Right atrium auricular region (tissue), 2 donors: Measurements from ENCODE around the gene CNOT6L. TPM values are rescaled to one million over a fixed set of nuclear protein-coding genes. Genes with fewer than 3 reads are reported as not detected.

Experiments used
- DNase-seq: peaks from one replicate; pipeline ENCODE4 v3.0.0-alpha.2; 2019; ENCODE audit warnings: low spot score
- H3K27ac ChIP-seq, 2 donors: fragments of 200-600 bp; sonication (generic); 1 replicate in 1 of 2; 2 replicates in 1 of 2; pipeline ENCODE4 v1.5.1; 2016 to 2019
- H3K27me3 ChIP-seq, 2 donors: fragments of 200-600 bp; sonication (generic); one replicate each; pipeline versions ENCODE4 v1.5.1 to v1.6.0; 2017 to 2019
- H3K36me3 ChIP-seq: fragments of 200-600 bp; sonication (generic); one replicate; pipeline ENCODE4 v1.5.1; 2016
- H3K4me1 ChIP-seq, 2 donors: fragments of 200-600 bp; sonication (generic); one replicate each; pipeline versions ENCODE4 v1.5.1 to v1.6.0; 2017 to 2019
- H3K4me3 ChIP-seq, 2 donors: fragments of 200-600 bp; sonication (generic); 1 replicate in 1 of 2; 2 replicates in 1 of 2; pipeline ENCODE4 v1.5.1; 2017 to 2019; ENCODE audit warnings: mild to moderate bottlenecking in 1 of 2, moderate library complexity in 1 of 2
- H3K9me3 ChIP-seq, 2 donors: fragments of 200-600 bp; sonication (generic); one replicate each; pipeline ENCODE4 v1.5.1; 2019
- CTCF ChIP-seq, 2 donors: fragments of 200-600 bp; sonication (generic); IDR thresholded peaks; one replicate each; pipeline ENCODE4 v1.5.1; 2019; ENCODE audit warnings: antibody characterized with exemption in 2 of 2
- total RNA-seq, 2 donors: library from RNA; depleted of rRNA; stranded (reverse); fragments of >200 nt; gene quantifications; one replicate each; pipeline ENCODE4 v1.1.0, GENCODE V29; 2016

Gene CNOT6L
- total RNA-seq, 2 donors from 2014 or later = 11.4 to 14.3 TPM

- Histone ChIP-seq H3K27ac (peak overlapping the region; percentile 99), H3K27me3 (no peaks in the 10 kb centered on the region), H3K4me1 (peaks cover 0 to 36% of the 10 kb centered on the region in 2 donors), H3K36me3 (no peaks in the 10 kb centered on the region), H3K4me3 (peak overlapping the region; percentile 84 to 87), H3K9me3 (no peaks in the 10 kb centered on the region)
- DNase-seq = no peak
- no peak for TF ChIP-seq CTCF (IDR thresholded peaks at IDR 0.05)
These were observed 255 bp upstream of the CNOT6L start for GRCh38 chr4:77819404-77819842.

- peak in 1 of 2 donors; percentile 72 for TF ChIP-seq CTCF (IDR thresholded peaks at IDR 0.05)
- Histone ChIP-seq H3K36me3 (no peaks in the 10 kb centered on the region), H3K9me3 (no peaks in the 10 kb centered on the region), H3K4me1 (peaks cover 0 to 38% of the 10 kb centered on the region in 2 donors), H3K4me3 (peak overlapping the region; percentile 84 to 87), H3K27me3 (no peaks in the 10 kb centered on the region), H3K27ac (peak overlapping the region; percentile 99)
- peak; percentile 74 for DNase-seq
These were observed 1.0 kb downstream of the CNOT6L start for GRCh38 chr4:77818073-77818601.

- no peaks in the 10 kb centered on the region for H3K27me3 ChIP-seq
- peak overlapping the region; percentile 99 for H3K27ac ChIP-seq
- peaks cover 0 to 38% of the 10 kb centered on the region in 2 donors for H3K4me1 ChIP-seq
- no peak for TF ChIP-seq CTCF (IDR thresholded peaks at IDR 0.05)
- H3K4me3 ChIP-seq = peak overlapping the region; percentile 84 to 87
- DNase-seq = no peak
- no peaks in the 10 kb centered on the region for H3K9me3 ChIP-seq
- H3K36me3 ChIP-seq = no peaks in the 10 kb centered on the region
These were observed 1.7 kb downstream of the CNOT6L start for GRCh38 chr4:77817304-77818072.

- TF ChIP-seq CTCF (IDR thresholded peaks at IDR 0.05) = no peak
- Histone ChIP-seq H3K4me1 (peaks cover 0 to 35% of the 10 kb centered on the region in 2 donors), H3K27me3 (no peaks in the 10 kb centered on the region), H3K4me3 (no peak overlapping the region), H3K27ac (no peak overlapping the region), H3K9me3 (no peaks in the 10 kb centered on the region), H3K36me3 (no peaks in the 10 kb centered on the region)
- no peak for DNase-seq
These were observed 2.6 kb downstream of the CNOT6L start for GRCh38 chr4:77816546-77816945.

GRCh38 chr4:77815636-77816035 is 3.5 kb downstream of the CNOT6L start:
- Histone ChIP-seq H3K4me1 (peaks cover 0 to 26% of the 10 kb centered on the region in 2 donors), H3K4me3 (no peak overlapping the region), H3K9me3 (no peaks in the 10 kb centered on the region), H3K36me3 (no peaks in the 10 kb centered on the region), H3K27me3 (no peaks in the 10 kb centered on the region), H3K27ac (no peak overlapping the region)
- no peak for DNase-seq
- TF ChIP-seq CTCF (IDR thresholded peaks at IDR 0.05) = no peak
